ENCODE data around the gene MIA2. TPM values are rescaled to one million over a fixed set of nuclear protein-coding genes. Genes with fewer than 3 reads are reported as not detected.

The MIA2 gene
- polyA plus RNA-seq, 4 donors: 55.3 to 264 (median 210) TPM

DNA sequence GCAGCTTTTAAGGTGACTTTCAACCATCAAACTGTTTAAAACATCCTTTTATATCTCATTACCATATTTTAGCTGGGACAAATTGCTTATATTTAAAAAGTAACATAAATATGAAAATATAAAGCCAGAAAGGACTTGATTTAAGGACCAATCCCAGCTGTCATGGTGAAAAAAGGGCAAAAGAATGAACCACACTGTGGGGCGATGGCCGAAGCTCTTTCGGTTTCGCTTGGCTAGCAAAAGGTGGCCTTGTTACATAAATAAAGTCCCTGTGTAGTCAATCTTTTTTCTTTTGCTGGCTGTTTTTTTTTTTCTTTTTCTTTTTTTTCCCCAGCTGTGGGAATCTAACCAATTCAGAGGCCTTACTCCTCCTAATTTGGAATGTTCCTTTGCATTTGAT lies 147.7 kb downstream of the MIA2 start:
- WGBS, 3 donors: 78 to 95% (median 92%) methylated on average over 4 of the region's 4 CpGs
- DNase-seq (no peak), FAIRE-seq (no peak)
- Histone ChIP-seq H3K27me3 (ENCODE audit: control insufficient read depth in 3 of 3, insufficient read depth in 3 of 3, low read length in 3 of 3) (no peaks in the 10 kb centered on the region), H3K4me1 (ENCODE audit: control insufficient read depth in 3 of 3, insufficient read depth in 2 of 3, low read depth in 1 of 3, low read length in 2 of 3) (no peaks in the 10 kb centered on the region), H3K27ac (ENCODE audit: low read depth in 1 of 3, low read length in 2 of 3) (no peak overlapping the region), H3K4me3 (ENCODE audit: low read depth in 1 of 3, low read length in 3 of 3) (no peak overlapping the region), H3K9me3 (ENCODE audit: control insufficient read depth in 2 of 2, insufficient read depth in 1 of 2, low read depth in 1 of 2, low read length in 1 of 2) (no peaks in the 10 kb centered on the region), H3K36me3 (ENCODE audit: control insufficient read depth in 3 of 3, insufficient read depth in 2 of 3, low read depth in 1 of 3, low read length in 3 of 3) (peaks cover 0 to 3% (median 0%) of the 10 kb centered on the region in 3 donors)

DNA sequence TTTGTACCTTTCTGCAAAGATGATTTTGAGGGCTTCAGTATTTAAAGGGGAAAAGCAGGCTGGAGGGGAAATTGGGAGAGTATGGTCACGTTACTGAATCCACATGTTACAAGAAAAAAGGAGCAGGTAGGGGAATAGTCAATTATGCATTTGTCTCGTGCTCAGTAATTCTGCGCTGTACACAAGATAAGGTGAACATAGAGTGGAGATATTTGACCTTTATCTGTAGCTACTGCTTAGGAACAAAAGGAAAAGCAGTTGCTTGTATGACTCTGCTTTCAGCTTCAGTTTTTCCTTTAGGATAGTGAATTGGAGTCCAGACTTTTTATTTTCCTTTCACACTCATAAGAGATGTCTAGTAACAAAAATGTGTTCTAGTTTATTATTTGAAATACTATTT lies 148.7 kb downstream of the MIA2 start:
- FAIRE-seq (no peak), DNase-seq (peak in 1 of 2 donors; percentile 19)
- Histone ChIP-seq H3K9me3 (ENCODE audit: control insufficient read depth in 2 of 2, insufficient read depth in 1 of 2, low read depth in 1 of 2, low read length in 1 of 2) (no peaks in the 10 kb centered on the region), H3K36me3 (ENCODE audit: control insufficient read depth in 3 of 3, insufficient read depth in 2 of 3, low read depth in 1 of 3, low read length in 3 of 3) (peaks cover 0 to 7% (median 0%) of the 10 kb centered on the region in 3 donors), H3K27me3 (ENCODE audit: control insufficient read depth in 3 of 3, insufficient read depth in 3 of 3, low read length in 3 of 3) (no peaks in the 10 kb centered on the region), H3K27ac (ENCODE audit: low read depth in 1 of 3, low read length in 2 of 3) (no peak overlapping the region), H3K4me1 (ENCODE audit: control insufficient read depth in 3 of 3, insufficient read depth in 2 of 3, low read depth in 1 of 3, low read length in 2 of 3) (no peaks in the 10 kb centered on the region), H3K4me3 (ENCODE audit: low read depth in 1 of 3, low read length in 3 of 3) (no peak overlapping the region)
- 34 to 74% (median 60%) methylated on average over 3 of the region's 3 CpGs for WGBS, 3 donors

DNA sequence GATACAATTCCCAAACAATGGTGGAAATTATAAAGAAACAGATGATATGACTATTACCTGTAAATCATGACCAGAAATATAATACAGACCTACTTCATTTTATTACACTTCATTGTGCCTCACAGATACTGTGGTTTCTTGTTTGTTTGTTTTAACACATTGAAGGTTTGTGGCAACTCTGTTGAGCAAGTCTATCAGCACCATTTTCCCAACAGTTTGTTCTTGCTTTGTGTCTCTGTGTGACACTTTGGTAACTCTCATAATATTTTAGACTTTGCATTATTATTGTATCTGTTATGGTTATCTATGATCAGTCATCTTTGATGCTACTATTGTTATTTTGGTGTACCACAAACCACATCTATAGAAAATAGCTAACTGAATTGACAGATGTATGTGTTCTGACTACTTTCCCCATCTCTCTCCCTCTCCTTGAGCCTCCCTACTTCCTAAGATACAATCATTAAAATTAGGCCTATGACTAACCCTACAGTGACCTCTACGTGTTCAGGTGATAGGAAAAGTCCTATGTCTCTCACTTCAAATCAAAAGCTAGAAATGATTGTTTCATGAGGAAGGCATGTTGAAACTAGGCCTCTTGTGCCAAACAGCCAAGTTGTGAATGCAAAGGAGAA lies 149.4 kb downstream of the MIA2 start:
- FAIRE-seq (no peak), DNase-seq (no peak)
- 59 to 80% (median 64%) methylated on average over 1 of the region's 1 CpG for WGBS, 3 donors

DNA sequence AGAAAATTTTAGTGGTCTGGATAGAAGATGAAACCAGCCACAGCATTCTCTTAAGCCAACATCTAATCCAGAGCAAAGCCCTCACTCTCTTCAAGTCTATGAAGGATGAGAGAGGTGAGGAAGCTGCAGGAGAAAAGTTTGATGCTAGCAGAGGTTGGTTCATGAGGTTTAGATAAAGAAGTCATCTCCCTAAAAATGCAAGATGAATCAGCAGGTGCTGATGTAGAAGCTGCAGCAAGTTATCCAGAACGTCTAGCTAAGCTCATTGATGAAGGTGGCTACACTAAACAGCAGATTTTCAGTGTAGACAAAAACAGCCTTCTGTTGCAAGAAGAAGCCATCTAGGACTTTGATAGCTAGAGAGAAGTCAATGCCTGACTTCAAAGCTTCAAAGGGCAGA lies 150.0 kb downstream of the MIA2 start:
- H3K27ac ChIP-seq (ENCODE audit: low read depth in 1 of 3, low read length in 2 of 3): no peak overlapping the region
- 75 to 90% (median 89%) methylated on average over 1 of the region's 1 CpG for WGBS, 3 donors
- peaks cover 0 to 7% (median 0%) of the 10 kb centered on the region in 3 donors for H3K36me3 ChIP-seq (ENCODE audit: control insufficient read depth in 3 of 3, insufficient read depth in 2 of 3, low read depth in 1 of 3, low read length in 3 of 3)
- no peaks in the 10 kb centered on the region for H3K4me1 ChIP-seq (ENCODE audit: control insufficient read depth in 3 of 3, insufficient read depth in 2 of 3, low read depth in 1 of 3, low read length in 2 of 3)
- FAIRE-seq: no peak
- no peaks in the 10 kb centered on the region for H3K9me3 ChIP-seq (ENCODE audit: control insufficient read depth in 2 of 2, insufficient read depth in 1 of 2, low read depth in 1 of 2, low read length in 1 of 2)
- H3K27me3 ChIP-seq (ENCODE audit: control insufficient read depth in 3 of 3, insufficient read depth in 3 of 3, low read length in 3 of 3): no peaks in the 10 kb centered on the region
- DNase-seq: no peak
- no peak overlapping the region for H3K4me3 ChIP-seq (ENCODE audit: low read depth in 1 of 3, low read length in 3 of 3)

More for the DNA sequence above, 149.4 kb downstream of the MIA2 start:
- Histone ChIP-seq H3K4me1 (ENCODE audit: control insufficient read depth in 3 of 3, insufficient read depth in 2 of 3, low read depth in 1 of 3, low read length in 2 of 3) (no peaks in the 10 kb centered on the region), H3K4me3 (ENCODE audit: low read depth in 1 of 3, low read length in 3 of 3) (no peak overlapping the region), H3K36me3 (ENCODE audit: control insufficient read depth in 3 of 3, insufficient read depth in 2 of 3, low read depth in 1 of 3, low read length in 3 of 3) (peaks cover 0 to 7% (median 0%) of the 10 kb centered on the region in 3 donors), H3K9me3 (ENCODE audit: control insufficient read depth in 2 of 2, insufficient read depth in 1 of 2, low read depth in 1 of 2, low read length in 1 of 2) (no peaks in the 10 kb centered on the region), H3K27ac (ENCODE audit: low read depth in 1 of 3, low read length in 2 of 3) (no peak overlapping the region), H3K27me3 (ENCODE audit: control insufficient read depth in 3 of 3, insufficient read depth in 3 of 3, low read length in 3 of 3) (no peaks in the 10 kb centered on the region)

DNA sequence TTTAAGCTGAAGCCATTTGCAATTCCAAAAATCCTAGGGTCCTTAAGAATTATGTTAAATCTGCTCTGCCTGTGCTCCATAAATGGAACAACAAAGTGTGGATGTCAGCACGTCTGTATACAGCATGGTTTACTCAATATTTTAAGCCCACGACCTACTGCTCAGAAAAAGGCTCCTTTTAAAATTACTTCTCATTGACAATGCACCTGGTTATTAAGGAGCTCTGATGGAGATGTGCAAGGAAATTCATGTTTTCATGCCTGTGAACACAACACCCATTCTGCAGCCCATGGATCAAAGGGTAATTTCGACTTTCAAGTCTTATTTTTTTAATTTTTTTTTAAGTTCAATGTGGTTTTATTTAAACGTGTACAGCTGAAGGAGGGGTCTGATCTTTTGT lies 150.5 kb downstream of the MIA2 start:
- H3K4me3 ChIP-seq (ENCODE audit: low read depth in 1 of 3, low read length in 3 of 3): no peak overlapping the region
- 84 to 87% (median 87%) methylated on average over 4 of the region's 4 CpGs for WGBS, 3 donors
- FAIRE-seq: no peak

DNA sequence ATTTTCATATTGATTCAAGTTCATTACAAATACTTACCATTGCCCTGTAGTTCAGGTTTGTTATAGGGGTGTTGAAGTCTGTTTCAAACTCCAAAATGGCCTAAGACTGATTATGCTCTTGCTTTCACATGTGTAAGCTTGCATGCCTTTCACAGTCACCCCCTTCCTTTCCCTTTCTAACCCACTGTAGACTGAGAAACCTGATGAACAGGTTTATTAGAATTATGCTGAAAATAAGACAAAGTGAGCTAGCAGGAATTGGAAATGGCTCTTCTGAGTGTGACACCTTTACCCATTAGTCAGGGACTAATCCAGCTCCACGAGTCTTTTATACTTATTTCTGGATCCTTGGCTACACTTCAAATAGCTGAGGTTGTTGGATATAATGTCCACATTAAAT lies 159.6 kb downstream of the MIA2 start:
- FAIRE-seq: no peak

More for the DNA sequence above, 150.5 kb downstream of the MIA2 start:
- no peaks in the 10 kb centered on the region for H3K27me3 ChIP-seq (ENCODE audit: control insufficient read depth in 3 of 3, insufficient read depth in 3 of 3, low read length in 3 of 3)
- no peaks in the 10 kb centered on the region for H3K4me1 ChIP-seq (ENCODE audit: control insufficient read depth in 3 of 3, insufficient read depth in 2 of 3, low read depth in 1 of 3, low read length in 2 of 3)
- no peaks in the 10 kb centered on the region for H3K9me3 ChIP-seq (ENCODE audit: control insufficient read depth in 2 of 2, insufficient read depth in 1 of 2, low read depth in 1 of 2, low read length in 1 of 2)
- no peak overlapping the region for H3K27ac ChIP-seq (ENCODE audit: low read depth in 1 of 3, low read length in 2 of 3)
- DNase-seq: no peak
- H3K36me3 ChIP-seq (ENCODE audit: control insufficient read depth in 3 of 3, insufficient read depth in 2 of 3, low read depth in 1 of 3, low read length in 3 of 3): peaks cover 0 to 7% (median 0%) of the 10 kb centered on the region in 3 donors

DNA sequence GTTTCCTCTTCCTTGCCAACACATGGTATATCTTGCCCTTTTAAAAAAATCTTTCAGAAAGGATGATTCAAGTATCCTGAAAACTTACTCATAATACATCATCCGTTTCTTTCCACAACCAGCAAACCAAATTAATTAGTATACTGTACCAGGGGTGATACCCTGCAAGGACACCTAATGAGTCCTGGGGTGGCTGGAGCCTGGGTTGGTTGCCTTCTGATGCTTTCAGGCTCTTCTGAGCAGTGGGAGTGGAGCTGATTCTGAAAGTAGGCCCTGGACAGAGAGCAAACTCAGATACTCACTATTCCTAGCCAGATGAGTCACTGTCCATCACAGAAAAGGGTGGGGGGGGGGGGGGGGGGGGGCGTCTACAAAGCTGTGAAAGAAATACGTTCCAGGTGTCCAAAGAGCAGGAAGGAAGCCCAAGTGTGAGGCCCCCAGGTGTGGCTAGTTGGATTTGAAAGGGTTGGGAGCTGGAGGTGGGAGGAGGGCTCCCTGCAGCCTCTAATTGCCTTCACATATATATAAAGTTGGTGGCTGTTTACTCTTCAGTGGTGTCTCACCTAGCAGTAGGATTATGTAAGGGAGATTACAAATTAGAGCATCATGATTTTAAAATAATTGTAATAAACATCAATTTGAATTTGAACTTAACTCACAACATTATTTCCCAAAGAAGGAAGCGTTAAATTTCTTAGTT lies 162.0 kb downstream of the MIA2 start:
- no peak for FAIRE-seq
- DNase-seq: no peak
- Histone ChIP-seq H3K27ac (ENCODE audit: low read depth in 1 of 3, low read length in 2 of 3) (no peak overlapping the region), H3K4me3 (ENCODE audit: low read depth in 1 of 3, low read length in 3 of 3) (no peak overlapping the region), H3K36me3 (ENCODE audit: control insufficient read depth in 3 of 3, insufficient read depth in 2 of 3, low read depth in 1 of 3, low read length in 3 of 3) (peaks cover 5 to 15% (median 14%) of the 10 kb centered on the region in 3 donors), H3K4me1 (ENCODE audit: control insufficient read depth in 3 of 3, insufficient read depth in 2 of 3, low read depth in 1 of 3, low read length in 2 of 3) (no peaks in the 10 kb centered on the region), H3K9me3 (ENCODE audit: control insufficient read depth in 2 of 2, insufficient read depth in 1 of 2, low read depth in 1 of 2, low read length in 1 of 2) (no peaks in the 10 kb centered on the region), H3K27me3 (ENCODE audit: control insufficient read depth in 3 of 3, insufficient read depth in 3 of 3, low read length in 3 of 3) (no peaks in the 10 kb centered on the region)
- WGBS, 3 donors: 64 to 87% (median 86%) methylated on average over 3 to 4 of the region's 4 CpGs

More for the DNA sequence above, 159.6 kb downstream of the MIA2 start:
- no peaks in the 10 kb centered on the region for H3K4me1 ChIP-seq (ENCODE audit: control insufficient read depth in 3 of 3, insufficient read depth in 2 of 3, low read depth in 1 of 3, low read length in 2 of 3)
- no peak overlapping the region for H3K27ac ChIP-seq (ENCODE audit: low read depth in 1 of 3, low read length in 2 of 3)
- H3K27me3 ChIP-seq (ENCODE audit: control insufficient read depth in 3 of 3, insufficient read depth in 3 of 3, low read length in 3 of 3): no peaks in the 10 kb centered on the region
- DNase-seq: no peak
- WGBS, 3 donors: 47 to 82% (median 68%) methylated on average over 1 of the region's 1 CpG
- no peaks in the 10 kb centered on the region for H3K9me3 ChIP-seq (ENCODE audit: control insufficient read depth in 2 of 2, insufficient read depth in 1 of 2, low read depth in 1 of 2, low read length in 1 of 2)
- H3K4me3 ChIP-seq (ENCODE audit: low read depth in 1 of 3, low read length in 3 of 3): no peak overlapping the region
- peaks cover 3 to 9% (median 9%) of the 10 kb centered on the region in 3 donors for H3K36me3 ChIP-seq (ENCODE audit: control insufficient read depth in 3 of 3, insufficient read depth in 2 of 3, low read depth in 1 of 3, low read length in 3 of 3)

DNA sequence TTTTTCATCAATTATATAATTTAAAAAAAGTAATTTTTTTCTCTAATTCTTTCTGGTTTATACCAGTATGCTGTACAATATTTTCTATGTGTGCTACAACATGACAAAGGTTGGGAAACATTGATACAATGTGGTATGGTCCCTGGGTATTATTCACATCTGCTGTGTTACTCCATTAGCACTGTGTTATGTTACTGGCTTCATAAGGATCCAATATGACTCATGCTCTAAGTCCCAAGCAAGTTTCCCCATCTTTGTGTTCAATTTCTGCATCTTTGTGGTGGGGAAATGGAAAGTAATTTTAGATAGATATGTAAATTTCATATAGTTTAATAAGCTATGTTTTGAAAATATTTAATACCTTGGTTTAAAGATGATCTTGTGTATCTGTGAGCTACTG lies 162.7 kb downstream of the MIA2 start:
- no peaks in the 10 kb centered on the region for H3K27me3 ChIP-seq (ENCODE audit: control insufficient read depth in 3 of 3, insufficient read depth in 3 of 3, low read length in 3 of 3)
- no peak for DNase-seq
- peaks cover 5 to 15% (median 15%) of the 10 kb centered on the region in 3 donors for H3K36me3 ChIP-seq (ENCODE audit: control insufficient read depth in 3 of 3, insufficient read depth in 2 of 3, low read depth in 1 of 3, low read length in 3 of 3)
- no peaks in the 10 kb centered on the region for H3K4me1 ChIP-seq (ENCODE audit: control insufficient read depth in 3 of 3, insufficient read depth in 2 of 3, low read depth in 1 of 3, low read length in 2 of 3)
- H3K9me3 ChIP-seq (ENCODE audit: control insufficient read depth in 2 of 2, insufficient read depth in 1 of 2, low read depth in 1 of 2, low read length in 1 of 2): no peaks in the 10 kb centered on the region
- H3K27ac ChIP-seq (ENCODE audit: low read depth in 1 of 3, low read length in 2 of 3): no peak overlapping the region
- H3K4me3 ChIP-seq (ENCODE audit: low read depth in 1 of 3, low read length in 3 of 3): no peak overlapping the region
- FAIRE-seq: no peak

Data from small intestine (tissue), 7 donors.